Common myeloid progenitor, CD34-positive (primary cell): ENCODE data around the gene DAZAP1.

ENCODE experiments used
- CTCF ChIA-PET: fragments of 350-600 bp; sonication (Branson Sonifier 250); formaldehyde crosslinking; loops from one replicate; lab custom pipeline; 2021; ENCODE audit warnings: antibody characterized with exemption; lab: Charles Lee
- POLR2A ChIA-PET: fragments of 350-600 bp; sonication (Branson Sonifier 250); formaldehyde crosslinking; loops from one replicate; lab custom pipeline; 2021; ENCODE audit warnings: antibody characterized with exemption; lab: Charles Lee
- DNase-seq, 3 donors: peaks; one replicate each; pipeline versions ENCODE4 v3.0.0 to v3.0.0-alpha.2; 2013
- H3K27ac ChIP-seq, 2 experiments: 1 replicate in 1 of 2; 2 replicates in 1 of 2; pipeline ENCODE4 v1.7.0; 2013; ENCODE audit warnings: inconsistent platforms in 2 of 2, low read length in 2 of 2, mild to moderate bottlenecking in 2 of 2, low read depth in 1 of 2, moderate library complexity in 1 of 2; ENCODE audit not compliant: severe bottlenecking in 2 of 2, insufficient read depth in 1 of 2, poor library complexity in 1 of 2
- H3K27me3 ChIP-seq, 5 experiments: replicated peaks in 2 of 5; 1 replicate in 3 of 5; 2 replicates in 2 of 5; pipeline versions ENCODE4 v1.6.1 to v1.7.0; 2013; ENCODE audit warnings: low read length in 4 of 5, mild to moderate bottlenecking in 2 of 5, moderate library complexity in 2 of 5, inconsistent platforms in 1 of 5; ENCODE audit not compliant: insufficient read depth in 5 of 5, control insufficient read depth in 4 of 5
- H3K36me3 ChIP-seq, 4 experiments: 1 replicate in 2 of 4; 2 replicates in 2 of 4; pipeline versions ENCODE4 v1.6.1 to v1.7.0; 2013; ENCODE audit warnings: low read length in 3 of 4, control low read depth in 1 of 4, mild to moderate bottlenecking in 1 of 4; ENCODE audit not compliant: control insufficient read depth in 4 of 4, insufficient read depth in 4 of 4
- H3K4me1 ChIP-seq, 4 experiments: 1 replicate in 3 of 4; 2 replicates in 1 of 4; pipeline versions ENCODE4 v1.6.1 to v1.7.1; 2013; ENCODE audit warnings: low read length in 3 of 4, mild to moderate bottlenecking in 3 of 4, control low read depth in 1 of 4, inconsistent platforms in 1 of 4, moderate library complexity in 1 of 4; ENCODE audit not compliant: control insufficient read depth in 4 of 4, insufficient read depth in 4 of 4; ENCODE audit errors: control extremely low read depth in 1 of 4
- H3K4me3 ChIP-seq, 7 experiments: 1 replicate in 4 of 7; 2 replicates in 3 of 7; pipeline versions ENCODE4 v1.5.1 to v1.7.0; 2013; ENCODE audit warnings: mild to moderate bottlenecking in 7 of 7, low read length in 6 of 7, moderate library complexity in 6 of 7, inconsistent platforms in 2 of 7, low read depth in 2 of 7, control low read depth in 1 of 7; ENCODE audit not compliant: insufficient read depth in 4 of 7, control insufficient read depth in 1 of 7; ENCODE audit errors: extremely low read depth in 1 of 7
- H3K9me3 ChIP-seq, 5 experiments: 1 replicate in 4 of 5; 2 replicates in 1 of 5; pipeline versions ENCODE4 v1.6.1 to v1.7.1; 2013; ENCODE audit warnings: low read length in 4 of 5, mild to moderate bottlenecking in 2 of 5, inconsistent platforms in 1 of 5, low read depth in 1 of 5, moderate library complexity in 1 of 5; ENCODE audit not compliant: control insufficient read depth in 4 of 5, insufficient read depth in 2 of 5; ENCODE audit errors: control extremely low read depth in 1 of 5
- WGBS: methylation state at CpG from one replicate; pipeline ENCODE4 v1.1.5; 2013; ENCODE audit not compliant: insufficient coverage; 5-methylcytosine and 5-hydroxymethylcytosine counted together

Gene DAZAP1

GRCh38 chr19:1363599-1363998 is 43.8 kb upstream of the DAZAP1 start:
- peaks cover 0 to 54% (median 34%) of the 10 kb centered on the region in 4 experiments for H3K36me3 ChIP-seq
- peak; percentile 40 to 76 (median 68) for DNase-seq
- ChIA-PET POLR2A (no interaction called here), CTCF (interaction anchor here (1.5 to 3.0 kb wide), 2 partner anchors 19 to 48 kb away, joined by 3 to 10 read pairs; no protein-coding TSS in a partner anchor)
- WGBS: 2% methylated on average over 6 of the region's 10 CpGs
- no peaks in the 10 kb centered on the region for H3K9me3 ChIP-seq
- H3K4me1 ChIP-seq: peaks cover 7 to 66% (median 64%) of the 10 kb centered on the region in 4 experiments
- H3K27me3 ChIP-seq: no peaks in the 10 kb centered on the region
- peak overlapping the region; percentile 15 to 55 for H3K27ac ChIP-seq
- H3K4me3 ChIP-seq: peak overlapping the region in 6 of 7 experiments; percentile 27 to 61 (median 43)

DNA sequence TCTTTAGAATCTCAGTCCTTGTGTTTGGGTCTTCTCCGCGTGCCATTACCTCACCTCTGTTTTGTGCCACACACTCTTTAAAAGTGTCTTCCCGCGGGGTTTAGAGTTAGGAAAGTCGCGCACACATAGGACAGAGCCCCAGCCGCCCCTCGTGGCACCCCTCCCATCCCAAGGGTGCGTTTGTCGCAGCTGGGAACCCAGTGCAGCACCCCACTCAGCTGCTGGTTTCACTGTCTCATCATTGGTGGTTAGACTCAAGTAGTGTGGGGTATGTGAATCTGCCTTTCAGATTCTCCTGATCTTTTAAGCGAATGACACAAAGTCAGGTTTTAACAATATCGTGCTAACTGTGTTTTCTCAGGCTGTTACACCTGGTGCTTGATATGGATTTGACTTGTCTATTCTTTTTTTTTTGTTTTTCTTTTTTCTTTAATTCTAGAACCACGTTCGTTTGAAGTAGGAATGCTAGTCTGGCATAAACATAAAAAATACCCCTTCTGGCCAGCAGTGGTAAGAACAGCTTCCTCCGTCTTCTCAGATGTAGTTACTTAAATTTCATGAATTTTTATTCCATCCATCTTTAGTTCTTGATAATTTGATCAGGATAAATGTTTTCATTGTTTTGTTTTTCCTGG is 43.2 kb upstream of the DAZAP1 start:
- ChIA-PET POLR2A (no interaction called here), CTCF (interaction anchor here (0.6 to 3.0 kb wide), 4 partner anchors 18 to 461 kb away, joined by 3 to 10 read pairs (median 4); no protein-coding TSS in a partner anchor)
- Histone ChIP-seq H3K27me3 (no peaks in the 10 kb centered on the region), H3K4me1 (peaks cover 7 to 66% (median 64%) of the 10 kb centered on the region in 4 experiments), H3K36me3 (peaks cover 0 to 51% (median 29%) of the 10 kb centered on the region in 4 experiments), H3K9me3 (no peaks in the 10 kb centered on the region), H3K4me3 (peak overlapping the region in 4 of 7 experiments; percentile 19 to 61 (median 38)), H3K27ac (peak overlapping the region in 1 of 2 experiments; percentile 55)
- peak in 2 of 3 donors; percentile 55 to 56 for DNase-seq
- WGBS: 86% methylated on average over 2 of the region's 15 CpGs

DNA sequence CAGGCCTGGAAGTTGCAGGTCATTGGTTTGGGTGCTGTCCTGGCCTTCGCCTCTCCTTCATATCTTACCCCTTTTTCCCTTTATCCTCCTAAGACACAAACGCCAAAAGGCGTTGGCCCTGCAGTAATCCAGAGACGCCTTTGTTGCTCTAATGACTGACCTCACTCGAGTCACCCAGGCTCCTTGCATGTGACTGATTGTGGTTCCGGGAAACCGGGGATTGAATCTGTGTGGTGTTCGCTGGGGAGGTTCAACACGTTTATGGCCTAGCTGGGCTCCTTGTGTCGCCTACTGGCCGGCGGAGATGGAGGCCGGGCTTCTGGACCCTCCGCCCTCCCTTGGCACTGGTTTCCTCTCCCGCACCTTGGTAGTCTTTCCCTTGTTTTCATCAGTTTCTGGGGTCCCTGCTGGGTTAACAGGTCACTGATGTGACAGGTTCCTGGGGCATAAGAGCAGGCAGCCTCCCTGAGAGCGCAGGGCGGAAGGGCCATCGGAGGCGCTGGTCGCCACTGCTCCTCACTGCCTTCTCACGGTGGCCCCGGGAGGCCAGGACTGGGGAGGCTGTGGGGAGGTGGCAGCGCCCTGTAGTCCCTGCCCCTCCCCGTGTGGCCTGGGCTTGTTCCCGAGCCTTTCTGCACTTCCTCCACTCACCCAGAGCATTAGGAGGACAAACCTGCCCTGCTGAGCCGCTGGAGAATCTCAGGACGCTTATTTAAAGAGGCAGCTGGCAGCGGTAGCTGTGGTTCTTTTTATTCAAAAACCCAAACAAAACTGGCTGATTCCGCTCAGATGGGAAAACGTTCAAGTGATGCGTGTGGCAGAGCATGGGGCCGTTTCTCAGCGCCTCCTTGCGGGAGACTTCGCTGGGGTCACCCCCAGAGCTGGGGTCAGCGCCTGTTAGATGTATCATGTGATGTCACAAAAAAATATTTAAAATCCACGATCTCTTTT is 41.8 kb upstream of the DAZAP1 start:
- POLR2A ChIA-PET: no interaction called here
- H3K36me3 ChIP-seq: peaks cover 3 to 51% (median 27%) of the 10 kb centered on the region in 4 experiments
- CTCF ChIA-PET: interaction anchor here (1.4 to 3.0 kb wide), 2 partner anchors 50 to 86 kb away, joined by 4 to 10 read pairs; no protein-coding TSS in a partner anchor
- H3K27me3 ChIP-seq: no peaks in the 10 kb centered on the region
- WGBS: 84% methylated on average over 35 of the region's 37 CpGs
- H3K4me3 ChIP-seq: no peak overlapping the region
- H3K27ac ChIP-seq: no peak overlapping the region
- H3K4me1 ChIP-seq: peaks cover 7 to 65% (median 63%) of the 10 kb centered on the region in 4 experiments
- H3K9me3 ChIP-seq: no peaks in the 10 kb centered on the region
- DNase-seq: no peak

- peaks cover 7 to 62% (median 58%) of the 10 kb centered on the region in 4 experiments for H3K4me1 ChIP-seq
- ChIA-PET CTCF (interaction anchor here (1.0 to 1.5 kb wide), 5 partner anchors 27 to 123 kb away, joined by 3 to 9 read pairs (median 4); no protein-coding TSS in a partner anchor), POLR2A (interaction anchor here (0.5 kb wide), 1 partner anchor 88 kb away, joined by 3 read pairs; no protein-coding TSS in a partner anchor)
- peak overlapping the region in 1 of 2 experiments; percentile 60 for H3K27ac ChIP-seq
- peak overlapping the region in 1 of 7 experiments; percentile 11 for H3K4me3 ChIP-seq
- no peaks in the 10 kb centered on the region for H3K9me3 ChIP-seq
- no peaks in the 10 kb centered on the region for H3K27me3 ChIP-seq
- peaks cover 6 to 56% (median 31%) of the 10 kb centered on the region in 4 experiments for H3K36me3 ChIP-seq
- DNase-seq: no peak
- WGBS: 100% methylated on average over 10 of the region's 10 CpGs
Observed at GRCh38 chr19:1366296-1366695, 41.1 kb upstream of the DAZAP1 start.

- POLR2A ChIA-PET: interaction anchor here (0.5 to 0.8 kb wide), 3 partner anchors 16 to 98 kb away, joined by 3 to 4 read pairs (median 3); partner anchors contain the start of gene CIRBP
- Histone ChIP-seq H3K27me3 (no peaks in the 10 kb centered on the region), H3K9me3 (no peaks in the 10 kb centered on the region), H3K36me3 (peaks cover 8 to 56% (median 30%) of the 10 kb centered on the region in 4 experiments), H3K27ac (peak overlapping the region in 1 of 2 experiments; percentile 60), H3K4me3 (peak overlapping the region in 3 of 7 experiments; percentile 1 to 15 (median 11)), H3K4me1 (peaks cover 7 to 59% (median 54%) of the 10 kb centered on the region in 4 experiments)
- DNase-seq: peak in 2 of 3 donors; percentile 32 to 44
- WGBS: 27% methylated on average over 33 of the region's 35 CpGs
- CTCF ChIA-PET: interaction anchor here (0.7 to 1.5 kb wide), 8 partner anchors 16 to 124 kb away, joined by 3 to 9 read pairs (median 4); no protein-coding TSS in a partner anchor
Observed at GRCh38 chr19:1366899-1367870, 40.2 kb upstream of the DAZAP1 start.
